Hindlimb muscle (tissue), 1 donor: ENCODE results near the gene SLC38A9. TPM values are rescaled to one million over a fixed set of nuclear protein-coding genes. Genes with fewer than 3 reads are reported as not detected.
"Not testable (repeated sequence)": the region's sequence is repeated elsewhere in the genome, so short reads cannot be mapped to it uniquely, and the experiment has no call there.

ENCODE experiments used
- DNase-seq: peaks from one replicate; pipeline ENCODE4 v3.0.0-alpha.2; 2013
- polyA plus RNA-seq: library from polyadenylated mRNA; unstranded; fragments of 120-200 nt; gene quantifications from one replicate; pipeline ENCODE4 v1.2.1, GENCODE V29; 2013; ENCODE audit not compliant: insufficient read length

Gene SLC38A9
- polyA plus RNA-seq, 1 donor, result 13.0 TPM

DNA sequence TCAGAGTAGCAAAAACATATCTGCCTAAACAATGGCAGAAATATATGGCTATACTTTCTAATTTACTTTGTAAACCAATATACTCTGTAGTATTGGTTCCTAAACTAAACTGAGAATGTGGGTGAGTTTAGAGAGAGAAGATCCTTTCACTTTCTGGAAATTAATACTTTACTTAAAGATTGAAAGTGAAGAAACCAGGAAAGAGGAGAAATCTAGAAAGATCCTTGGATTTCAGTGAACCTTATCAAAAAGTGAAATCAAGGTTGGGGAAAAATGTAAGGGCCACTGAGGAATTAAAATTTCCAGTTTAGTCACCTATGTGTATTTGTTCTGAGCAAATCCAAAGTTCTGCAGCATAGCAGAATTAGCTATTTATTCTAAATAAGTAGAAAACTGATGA is 5.9 kb downstream of the SLC38A9 start:
- DNase-seq, result no peak

DNA sequence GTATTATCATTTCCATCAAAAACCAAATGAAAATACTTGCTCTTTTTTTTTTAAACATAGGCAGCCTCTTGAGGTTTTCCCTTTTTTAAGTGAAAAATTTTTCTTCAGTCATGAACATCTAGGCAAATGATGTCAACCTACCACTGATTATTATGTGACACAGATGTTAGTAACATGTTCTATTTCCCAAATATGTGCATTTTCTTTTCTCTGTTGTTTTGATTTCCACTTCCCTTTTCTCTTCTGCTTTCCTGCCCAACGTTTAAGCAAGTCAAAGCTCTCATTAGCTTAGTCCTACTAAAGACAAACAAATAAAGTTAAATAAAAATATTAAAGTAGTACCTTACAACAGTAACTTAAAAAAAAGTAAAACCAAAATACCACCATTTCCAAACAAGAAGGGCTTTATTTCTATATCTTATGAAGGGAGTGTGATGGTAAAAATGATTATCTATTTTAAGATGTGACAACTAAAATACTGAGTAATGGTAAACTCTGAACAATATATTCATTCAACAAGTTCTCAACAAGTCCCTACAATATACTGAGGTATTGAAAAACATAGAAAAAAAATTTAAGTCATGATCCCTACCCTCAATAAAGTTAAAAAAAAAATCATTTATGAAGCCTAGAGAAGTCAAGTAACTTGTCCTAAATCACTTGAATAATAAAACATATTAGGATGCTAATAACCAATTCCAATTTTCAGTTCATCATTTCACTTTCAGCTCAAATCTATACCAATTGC is 9.4 kb downstream of the SLC38A9 start:
- no peak for DNase-seq

DNA sequence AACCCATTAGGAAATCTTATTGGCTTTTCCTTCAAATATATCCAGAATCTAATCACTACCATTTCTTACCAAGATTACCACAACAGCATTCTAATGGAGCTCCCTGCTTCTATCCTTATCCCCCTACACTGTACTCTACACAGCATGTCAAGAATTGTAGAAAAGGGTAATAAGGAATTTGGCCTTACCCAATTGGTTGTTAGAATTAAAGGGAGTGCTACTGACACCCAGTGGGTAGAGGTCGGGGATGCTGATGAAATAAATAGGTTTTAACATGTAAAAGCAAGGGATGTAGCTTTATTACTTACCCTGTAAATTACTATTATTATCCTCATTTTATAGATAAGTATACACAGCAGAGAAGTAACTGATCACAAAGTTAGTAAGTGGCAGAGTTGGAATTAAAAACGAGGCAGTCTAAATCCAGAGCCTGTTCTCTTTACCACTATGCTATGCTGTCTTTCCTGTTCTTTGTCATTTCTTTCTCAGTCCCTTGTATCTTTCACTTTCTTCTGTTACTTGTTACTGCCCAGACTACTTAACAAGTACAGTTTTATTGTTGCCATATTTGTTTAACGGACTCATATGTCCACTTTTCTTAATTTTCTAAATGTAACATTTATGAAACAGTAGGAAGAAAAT is 10.5 kb downstream of the SLC38A9 start:
- DNase-seq, result no peak

DNA sequence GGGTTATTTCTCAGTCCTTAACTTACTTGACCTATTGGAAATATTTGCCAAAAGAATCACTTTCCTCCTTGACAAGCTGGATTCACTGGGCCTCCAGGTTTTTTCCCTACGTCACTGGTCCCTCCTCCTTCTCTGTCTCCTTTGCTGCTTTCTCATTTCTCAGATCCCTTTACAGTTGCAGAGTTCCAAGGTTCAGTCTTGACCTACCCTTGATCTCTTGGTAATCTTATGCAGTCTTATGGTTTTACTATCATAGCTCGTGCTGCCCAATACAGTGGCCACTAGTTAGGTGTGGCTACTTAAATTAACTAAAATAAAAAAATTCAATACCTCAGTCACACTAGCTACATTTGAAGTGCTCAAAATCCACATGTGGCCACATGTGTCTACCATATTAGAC is 11.4 kb downstream of the SLC38A9 start:
- no peak for DNase-seq

DNA sequence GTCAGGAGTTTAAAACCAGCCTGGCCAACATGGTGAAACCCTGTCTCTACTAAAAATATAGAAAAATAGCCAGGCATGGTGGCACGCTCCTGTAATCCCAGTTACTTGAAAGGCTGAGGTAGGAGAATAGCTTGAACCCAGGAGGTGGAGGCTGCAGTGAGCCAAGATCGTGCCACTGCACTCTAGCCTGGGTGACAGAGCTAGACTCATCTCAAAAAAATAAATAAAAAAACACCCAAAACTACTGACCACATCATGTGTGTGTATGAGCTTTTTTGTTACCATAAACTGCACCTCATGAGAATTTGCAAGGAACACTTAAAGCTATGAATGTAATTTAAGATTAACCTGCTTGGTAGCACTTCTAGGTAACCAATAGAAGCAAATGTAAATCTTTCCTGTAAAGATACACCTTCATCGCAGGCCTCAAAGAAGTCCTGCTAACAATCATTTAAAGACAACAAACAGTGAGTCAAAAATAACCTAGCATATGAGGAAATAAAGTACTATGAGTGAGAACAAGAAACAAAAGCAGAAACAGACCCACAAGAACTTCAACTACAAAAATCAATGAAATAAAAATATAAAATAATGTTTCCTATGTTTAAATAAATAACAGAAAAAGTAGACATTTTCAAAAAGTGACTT is 13.0 kb downstream of the SLC38A9 start:
- no peak for DNase-seq

DNA sequence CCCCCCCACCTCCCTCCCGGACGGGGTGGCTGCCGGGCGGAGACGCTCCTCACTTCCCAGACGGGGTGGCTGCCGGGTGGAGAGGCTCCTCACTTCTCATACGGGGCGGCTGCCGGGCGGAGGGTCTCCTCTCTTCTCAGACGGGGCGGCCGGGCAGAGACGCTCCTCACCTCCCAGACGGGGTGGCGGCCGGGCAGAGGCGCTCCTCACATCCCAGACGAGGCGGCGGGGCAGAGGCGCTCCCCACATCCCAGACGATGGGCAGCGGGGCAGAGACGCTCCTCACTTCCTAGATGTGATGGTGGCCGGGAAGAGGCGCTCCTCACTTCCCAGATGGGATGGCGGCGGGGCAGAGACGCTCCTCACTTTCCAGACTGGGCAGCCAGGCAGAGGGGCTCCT is 15.4 kb downstream of the SLC38A9 start:
- not testable (repeated sequence) for DNase-seq

DNA sequence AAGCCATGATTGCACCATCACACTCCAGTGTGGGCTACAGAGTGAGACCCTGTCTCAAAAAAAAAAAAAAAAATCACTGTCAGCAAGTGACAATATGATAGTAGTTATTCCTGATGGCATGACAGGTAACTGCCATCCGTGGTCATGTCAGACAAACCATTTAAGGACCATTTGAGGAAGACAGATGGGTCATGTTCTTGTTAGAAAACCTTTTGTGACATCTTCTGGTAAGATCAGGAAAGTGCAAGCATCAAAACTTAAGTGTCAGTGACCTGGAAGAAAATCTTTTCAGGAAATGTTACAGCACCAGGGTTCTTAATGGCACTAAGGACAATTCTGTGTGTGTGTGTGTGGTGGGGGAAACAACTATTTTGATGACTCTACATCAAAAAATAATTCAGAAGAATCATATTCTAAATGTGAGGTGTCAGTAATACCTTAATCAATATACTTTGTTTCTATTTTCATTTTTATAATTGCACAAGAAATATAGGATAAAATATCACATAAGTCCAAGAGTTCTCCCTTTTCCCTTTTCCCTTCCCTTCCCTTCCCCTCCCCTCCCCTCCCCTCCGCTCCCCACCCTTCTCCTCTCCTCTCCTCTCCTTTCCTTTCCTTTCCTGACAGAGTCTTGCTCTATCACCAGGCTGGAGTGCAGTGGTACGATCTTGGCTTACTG is 17.8 kb downstream of the SLC38A9 start:
- no peak for DNase-seq

DNA sequence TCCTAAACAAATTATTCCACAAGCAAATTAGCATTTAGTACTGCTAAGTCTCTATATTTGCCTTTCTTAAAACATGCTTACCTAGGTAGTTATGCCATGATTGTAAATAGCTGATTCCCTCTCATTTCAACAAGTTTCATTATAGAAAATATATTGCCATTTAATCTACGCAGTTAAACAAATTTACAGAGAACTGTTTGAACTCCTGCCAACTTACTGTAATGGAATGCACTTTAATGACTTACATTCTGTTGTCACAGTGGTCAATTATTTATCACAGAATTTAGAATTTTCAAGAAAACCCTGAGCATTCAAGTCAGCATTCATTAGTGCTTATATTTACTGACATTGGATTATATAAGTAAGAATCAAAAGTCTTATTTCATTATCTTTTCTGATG is 19.6 kb downstream of the SLC38A9 start:
- DNase-seq, result no peak

DNA sequence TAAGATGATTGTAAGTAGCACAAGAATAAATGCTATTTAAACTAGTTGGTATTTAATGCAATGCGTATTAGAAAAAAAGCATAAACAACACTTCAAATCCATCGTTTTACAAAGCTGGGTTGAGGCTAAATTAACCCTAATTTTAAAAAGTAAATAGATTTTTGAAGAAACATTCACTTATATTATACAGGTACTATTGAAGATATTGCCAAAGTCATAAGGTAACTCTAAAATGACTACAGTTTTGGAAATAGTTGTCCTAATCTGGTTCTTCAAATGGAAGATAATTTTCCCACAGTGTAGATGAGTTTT is 20.1 kb downstream of the SLC38A9 start:
- no peak for DNase-seq

DNA sequence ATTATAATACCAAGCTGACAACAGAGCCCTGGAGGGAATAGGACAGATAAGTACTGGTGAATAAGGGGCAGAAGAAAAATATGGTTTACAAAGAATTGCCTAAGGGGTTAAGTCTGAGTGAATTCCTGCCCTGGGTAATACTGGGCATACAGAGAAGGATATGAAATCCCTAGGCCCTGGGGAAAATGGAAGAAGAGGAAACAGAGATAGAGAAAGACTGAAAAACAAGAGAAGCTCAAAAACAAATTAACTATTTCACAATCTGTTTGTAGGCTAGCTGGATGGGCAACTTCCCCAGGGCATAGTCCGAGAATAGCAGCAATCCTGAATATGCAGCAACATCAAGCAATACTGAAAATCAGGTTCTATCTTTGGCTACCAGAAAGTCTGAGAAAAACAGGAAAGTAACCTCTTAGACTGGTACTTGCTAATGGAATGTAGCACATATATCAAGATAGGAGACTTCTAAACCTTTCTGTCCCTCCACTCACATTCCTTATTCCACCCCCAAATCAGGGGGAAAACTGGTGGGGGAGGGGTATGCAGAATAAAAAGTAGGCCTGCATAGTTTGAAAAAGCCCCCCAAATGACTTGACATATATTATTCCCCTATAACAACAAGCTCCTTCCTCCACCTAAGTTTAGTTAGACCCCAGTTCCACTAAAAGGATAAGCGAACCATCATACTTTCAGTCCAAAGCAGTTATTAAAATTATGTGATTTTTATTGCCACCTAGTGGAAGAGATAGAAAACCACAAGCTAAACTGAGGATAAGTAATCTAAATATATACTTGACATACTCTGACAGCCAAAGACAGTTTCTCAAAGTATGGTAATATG is 20.6 kb downstream of the SLC38A9 start:
- DNase-seq, result peak; percentile 43

DNA sequence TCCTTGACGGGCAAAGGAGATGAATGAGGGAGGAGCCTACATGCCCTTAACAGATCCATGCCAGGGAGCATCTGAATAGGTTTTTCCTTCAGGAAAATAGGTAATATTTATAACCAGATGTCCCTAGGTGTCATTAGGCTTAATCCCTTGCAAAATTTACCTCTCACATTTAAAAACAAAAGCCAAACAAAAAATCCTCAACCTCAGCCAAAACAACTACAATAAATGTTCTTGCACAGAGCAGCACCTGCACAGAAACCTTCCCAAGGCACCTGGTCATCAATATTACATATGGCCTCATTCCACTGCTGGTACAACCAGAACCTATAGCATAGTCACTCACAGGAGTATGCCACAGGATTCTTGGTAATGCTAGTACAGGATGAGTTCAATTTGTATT is 30.1 kb downstream of the SLC38A9 start:
- no peak for DNase-seq

DNA sequence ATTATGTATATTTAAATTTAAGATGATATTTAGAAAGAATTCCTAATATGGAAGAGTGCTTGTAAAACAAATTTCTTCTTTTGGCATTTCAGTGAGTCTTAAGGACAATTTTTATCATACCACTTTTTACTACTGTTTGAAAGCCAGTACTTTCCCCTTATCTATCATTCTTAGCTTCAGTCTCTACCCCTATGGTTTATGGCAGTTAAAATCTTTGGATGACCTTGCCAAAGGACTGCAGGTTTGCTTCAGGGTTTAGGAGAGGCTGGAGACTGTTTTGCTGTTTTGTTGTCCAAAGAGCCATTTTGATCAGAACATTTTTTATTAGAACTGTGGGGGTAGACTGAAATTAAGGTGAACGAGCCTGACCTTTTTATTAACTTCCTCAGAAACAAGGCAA is 30.8 kb downstream of the SLC38A9 start:
- no peak for DNase-seq

DNA sequence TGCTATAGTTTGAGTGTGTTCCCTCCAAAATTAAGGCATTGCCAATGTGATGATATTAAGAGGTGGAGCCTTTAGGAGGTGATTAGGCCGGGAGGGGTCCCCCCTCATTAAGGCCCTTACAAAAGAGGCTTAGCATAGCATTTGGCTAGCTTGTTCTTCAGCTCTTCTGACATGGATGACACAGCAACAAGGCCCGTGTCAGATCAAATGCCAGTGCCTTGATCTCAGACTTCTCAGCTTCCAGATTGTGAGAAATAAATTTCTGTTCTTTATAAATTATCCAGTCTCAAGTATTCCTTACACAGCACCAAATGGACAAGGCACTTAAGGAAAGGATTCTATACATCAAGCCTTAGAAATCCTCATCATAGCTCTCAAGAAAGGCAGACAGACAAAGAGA is 31.8 kb downstream of the SLC38A9 start:
- no peak for DNase-seq

DNA sequence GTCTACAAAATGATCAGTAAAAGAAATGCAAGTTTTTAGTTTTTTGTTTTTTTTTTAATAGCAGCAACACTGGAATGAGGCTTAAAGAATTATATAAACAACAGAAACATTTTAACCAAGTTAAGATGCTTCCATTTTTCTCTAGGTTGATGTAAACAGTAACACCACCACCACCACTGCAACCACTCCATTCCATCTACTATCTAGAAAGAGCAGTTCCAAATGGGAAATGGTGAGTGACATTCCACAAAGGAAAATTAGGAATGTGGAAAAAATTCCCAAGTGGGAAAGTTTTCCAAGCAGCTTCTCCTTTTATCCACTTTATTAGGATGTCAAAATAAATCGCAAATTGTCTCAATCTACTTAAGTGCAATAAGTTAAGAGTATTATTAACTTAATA is 32.6 kb downstream of the SLC38A9 start:
- DNase-seq, result no peak

DNA sequence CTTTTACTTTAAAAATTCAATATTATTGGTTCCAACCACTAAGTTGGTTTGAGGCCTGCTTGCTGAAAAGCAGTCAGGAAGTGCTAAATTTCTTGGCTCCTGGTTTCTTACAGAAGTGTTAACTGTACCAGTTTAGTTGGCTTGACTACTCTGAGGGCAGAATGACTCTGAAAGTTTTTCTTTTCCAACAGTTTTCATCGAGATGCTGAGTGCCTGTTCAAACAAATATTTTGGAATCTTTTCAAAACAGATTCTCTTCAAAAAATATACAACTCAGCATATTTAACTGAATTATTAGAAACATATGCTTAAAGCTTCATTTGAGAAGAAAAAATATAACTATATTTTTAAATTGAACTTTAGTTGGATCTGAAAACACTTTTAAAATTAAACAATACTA is 37.0 kb downstream of the SLC38A9 start:
- peak; percentile 25 for DNase-seq

DNA sequence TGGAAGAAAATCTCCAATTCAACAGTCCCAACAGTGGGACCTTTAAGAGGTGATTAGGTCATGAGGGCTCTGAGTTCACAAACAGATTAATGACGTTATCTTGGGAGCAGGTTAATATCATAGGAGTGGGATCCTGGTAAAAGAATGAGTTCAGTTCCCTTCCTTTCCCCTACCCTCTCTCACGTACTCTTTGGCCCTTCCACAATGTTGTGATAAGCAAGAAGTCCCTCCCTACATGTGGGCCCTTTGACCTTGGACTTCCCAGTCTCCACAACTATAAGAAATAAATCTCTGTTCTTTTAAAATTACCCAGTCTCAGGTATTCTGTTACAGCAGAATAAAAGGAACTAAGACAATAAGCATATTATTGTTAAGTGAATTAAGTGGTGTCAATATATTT is 37.8 kb downstream of the SLC38A9 start:
- DNase-seq, result no peak

DNA sequence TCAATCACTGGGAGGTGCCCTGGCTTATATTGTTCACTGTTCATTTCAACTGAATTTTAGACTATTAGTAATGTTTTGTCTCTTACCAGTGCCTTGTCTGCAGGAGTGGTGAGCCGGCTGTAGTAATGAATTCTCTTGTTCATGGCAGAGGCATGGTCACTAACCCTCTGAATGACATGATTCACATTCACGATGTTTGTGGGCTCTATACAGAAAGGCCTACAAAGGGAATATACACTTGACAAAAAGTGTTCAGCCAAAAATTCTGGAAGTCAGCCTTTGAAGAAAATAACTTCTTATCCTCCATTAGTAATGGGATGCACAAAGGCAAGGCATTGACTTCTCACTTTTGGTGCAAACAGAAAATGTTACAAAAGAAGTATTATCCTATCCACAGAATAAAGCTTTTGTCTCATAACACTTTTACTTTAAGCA is 39.6 kb downstream of the SLC38A9 start:
- DNase-seq, result no peak

DNA sequence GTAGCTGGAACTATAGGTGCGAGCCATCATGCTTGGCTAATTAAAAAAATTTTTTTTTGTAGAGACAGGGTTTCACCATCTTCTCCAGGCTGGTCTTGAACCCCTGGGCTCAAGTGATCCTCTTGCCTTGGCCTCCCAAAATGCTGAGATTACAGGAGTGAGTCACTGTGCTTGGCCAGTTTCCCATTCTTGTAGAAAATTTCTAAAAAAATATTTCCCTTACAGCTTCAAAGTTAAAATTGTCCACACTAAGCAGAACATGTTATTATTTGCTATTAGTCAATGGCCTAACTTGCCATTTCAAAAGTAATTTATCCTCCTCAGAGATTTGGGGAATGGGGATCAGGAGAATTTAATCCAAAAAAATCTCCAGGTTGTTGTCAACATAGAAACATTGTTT is 40.1 kb downstream of the SLC38A9 start:
- no peak for DNase-seq

DNA sequence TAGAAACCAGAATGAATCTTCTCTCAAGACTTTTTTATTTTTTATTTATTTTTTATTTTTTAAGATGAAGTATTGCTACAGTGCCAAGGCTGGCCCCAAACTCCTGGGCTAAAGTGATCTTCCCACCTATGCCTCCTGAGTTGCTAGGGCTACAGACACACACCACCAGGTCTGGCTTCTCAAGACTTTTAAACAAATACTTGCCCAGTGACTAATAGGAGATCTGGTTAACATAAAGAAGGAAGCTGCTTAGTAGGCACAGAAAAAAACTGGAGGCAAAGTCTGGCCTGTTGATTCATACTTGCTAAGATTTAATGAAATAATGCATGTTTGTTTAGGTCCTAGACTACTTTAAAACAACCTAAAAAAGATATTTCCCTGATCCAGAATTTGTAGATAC is 43.8 kb downstream of the SLC38A9 start:
- no peak for DNase-seq

DNA sequence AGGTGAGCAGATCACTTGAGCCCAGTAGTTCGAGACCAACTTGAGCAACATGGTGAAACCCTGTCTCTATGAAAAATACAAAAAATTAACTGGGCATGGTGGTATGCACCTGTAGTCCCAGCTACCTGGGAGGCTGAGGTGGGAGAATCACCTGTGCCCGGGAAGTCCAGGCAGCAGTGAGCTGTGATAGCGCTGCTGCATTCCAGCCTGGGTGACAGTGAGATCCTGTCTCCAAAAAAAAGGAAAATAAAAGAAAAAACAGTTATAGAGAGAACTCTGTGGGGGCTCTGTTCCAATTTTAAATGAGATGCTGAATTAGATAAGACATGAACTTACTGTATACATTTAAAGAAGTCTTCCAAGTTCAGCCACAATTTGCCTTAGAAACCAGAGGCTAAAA is 44.2 kb downstream of the SLC38A9 start:
- no peak for DNase-seq

DNA sequence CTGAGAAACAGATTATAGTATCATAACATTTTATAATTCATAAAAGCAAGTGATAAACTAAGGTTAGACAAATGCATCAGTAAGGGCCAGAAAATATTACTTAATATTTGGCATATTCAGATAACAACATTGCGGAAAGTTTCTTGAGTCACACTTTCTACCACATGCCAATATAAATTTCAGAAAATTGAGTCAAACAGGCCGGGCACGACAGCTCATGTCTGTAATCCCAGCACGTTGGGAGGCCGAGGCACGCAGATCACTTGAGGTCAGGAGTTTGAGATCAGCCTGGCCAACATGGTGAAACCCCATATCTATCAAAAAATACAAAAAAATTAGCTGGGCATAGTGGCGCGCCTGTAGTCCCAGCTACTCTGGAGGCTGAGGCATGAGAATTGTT is 47.1 kb downstream of the SLC38A9 start:
- DNase-seq, result no peak

DNA sequence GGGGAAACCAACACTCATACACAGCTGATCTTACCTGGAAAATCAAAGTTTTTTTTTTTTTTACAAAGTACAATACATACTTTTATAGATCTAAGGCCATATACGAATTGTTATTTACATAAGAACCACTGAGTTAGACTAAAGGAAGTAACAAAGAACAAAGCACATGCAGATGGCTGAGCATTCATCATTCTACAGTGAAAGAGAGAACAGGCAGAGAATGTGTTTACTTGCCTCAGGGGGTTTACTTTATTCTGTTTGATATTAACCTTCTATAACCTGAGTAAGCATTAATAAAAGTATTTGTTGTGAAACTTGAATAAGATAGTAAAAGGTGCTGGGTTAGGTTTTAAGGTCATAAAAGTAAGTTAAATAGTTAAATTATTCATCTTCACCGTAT is 54.7 kb downstream of the SLC38A9 start:
- DNase-seq, result no peak

DNA sequence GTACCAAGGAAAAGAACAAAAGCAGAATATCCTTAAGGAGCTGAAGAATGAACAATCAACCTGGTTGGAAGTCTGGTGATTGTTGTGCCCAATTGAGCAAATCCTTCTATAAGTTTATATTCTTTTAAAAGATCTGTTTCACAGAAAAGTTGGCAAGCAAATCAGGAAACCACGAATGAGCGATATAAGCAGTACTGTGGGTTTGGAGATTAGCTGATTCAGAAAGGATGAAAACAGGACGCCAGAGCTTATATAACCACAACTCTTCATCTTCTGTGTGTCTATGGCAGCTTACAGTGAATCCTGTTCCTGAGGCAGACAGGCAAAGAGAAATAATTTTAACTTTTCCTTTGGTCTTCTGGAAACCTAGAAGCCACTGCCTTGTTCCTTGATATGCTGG is 61.7 kb downstream of the SLC38A9 start:
- DNase-seq, result no peak
